Fibroblast of lung (primary cell): Measurements from ENCODE around the gene CHRNB1. TPM values are rescaled to one million over a fixed set of nuclear protein-coding genes. Genes with fewer than 3 reads are reported as not detected.

Source experiments
- DNase-seq, 2 donors: peaks; one replicate each; pipeline versions ENCODE4 v3.0.0 to v3.0.0-alpha.2; 2010; ENCODE audit warnings: low read depth in 2 of 2
- H2AFZ ChIP-seq: 2 replicates; pipeline ENCODE4 v1.5.1; 2012; ENCODE audit warnings: low read length, control low read depth, inconsistent platforms
- H3K27ac ChIP-seq: 2 replicates; pipeline ENCODE4 v1.5.1; 2011; ENCODE audit warnings: low read length, control low read depth; ENCODE audit not compliant: insufficient read depth
- H3K27me3 ChIP-seq: 2 replicates; pipeline ENCODE4 v1.5.1; 2011; ENCODE audit warnings: mild to moderate bottlenecking, low read length; ENCODE audit not compliant: control insufficient read depth, insufficient read depth
- H3K36me3 ChIP-seq: 2 replicates; pipeline ENCODE4 v1.5.1; 2011; ENCODE audit warnings: low read length; ENCODE audit not compliant: control insufficient read depth, insufficient read depth
- H3K4me1 ChIP-seq: 2 replicates; pipeline ENCODE4 v1.5.1; 2011; ENCODE audit warnings: low read length; ENCODE audit not compliant: control insufficient read depth, insufficient read depth; ENCODE audit errors: extremely low read depth
- H3K4me2 ChIP-seq: 2 replicates; pipeline ENCODE4 v1.5.1; 2011; ENCODE audit warnings: low read length, control low read depth; ENCODE audit not compliant: insufficient read depth; ENCODE audit errors: extremely low read depth
- H3K4me3 ChIP-seq, 4 experiments: fragments of 200-600 bp in 1 of 4; sonication (generic) in 1 of 4; replicated peaks in 1 of 4; 2 replicates each; pipeline ENCODE4 v1.5.1; 2011 to 2016; ENCODE audit warnings: low read length in 4 of 4, low read depth in 3 of 4, mild to moderate bottlenecking in 3 of 4, control low read depth in 2 of 4, inconsistent platforms in 1 of 4, mixed read lengths in 1 of 4; ENCODE audit not compliant: insufficient read depth in 1 of 4; ENCODE audit errors: control extremely low read depth in 1 of 4
- H3K79me2 ChIP-seq: 2 replicates; pipeline ENCODE4 v1.5.1; 2012; ENCODE audit warnings: mild to moderate bottlenecking, low read length, inconsistent platforms; ENCODE audit not compliant: control insufficient read depth, insufficient read depth
- H3K9ac ChIP-seq: 2 replicates; pipeline ENCODE4 v1.5.1; 2011; ENCODE audit warnings: mild to moderate bottlenecking, low read length, control low read depth; ENCODE audit not compliant: insufficient read depth
- H3K9me3 ChIP-seq: 2 replicates; pipeline ENCODE4 v1.5.1; 2012; ENCODE audit warnings: low read depth, low read length; ENCODE audit not compliant: control insufficient read depth, insufficient read depth
- H4K20me1 ChIP-seq: 2 replicates; pipeline ENCODE4 v1.5.1; 2011; ENCODE audit warnings: low read length; ENCODE audit not compliant: control insufficient read depth, insufficient read depth; ENCODE audit errors: extremely low read depth
- EZH2 ChIP-seq: IDR thresholded peaks from 2 replicates; pipeline ENCODE4 v1.5.1; 2012; ENCODE audit warnings: low read length, control low read depth, mild to moderate bottlenecking; ENCODE audit errors: missing control alignments
- polyA plus RNA-seq, 2 donors: library from polyadenylated mRNA; depleted of rRNA in 1 of 2; stranded (reverse) in 1 of 2; unstranded in 1 of 2; fragments of >200 nt; gene quantifications; 2 replicates each; pipeline ENCODE4 v1.2.1, GENCODE V29; 2011 to 2012; ENCODE audit warnings: missing spikeins in 1 of 2
- total RNA-seq: library from RNA; depleted of rRNA; stranded (reverse); fragments of >200 nt; gene quantifications from 2 replicates; pipeline ENCODE4 v1.2.1, GENCODE V29; 2014
- TF ChIP-seq, protein P1 (sequence below), 2 donors: IDR thresholded peaks in 1 of 2; conservative IDR thresholded peaks in 1 of 2; 1 replicate in 1 of 2; 2 replicates in 1 of 2; pipeline ENCODE4 v1.5.1; 2011 to 2012; ENCODE audit warnings: low read length in 2 of 2, control low read depth in 1 of 2, inconsistent platforms in 1 of 2, low read depth in 1 of 2, mild to moderate bottlenecking in 1 of 2

CHRNB1 gene
- total and polyA plus RNA-seq, 2 donors (not counting 1 experiment from before 2014, with no cell fraction given): 9.2 to 12.2 TPM

- no peak for TF ChIP-seq EZH2
- H3K4me1 ChIP-seq: peaks cover 7% of the 10 kb centered on the region
- H3K36me3 ChIP-seq: no peaks in the 10 kb centered on the region
- no peaks in the 10 kb centered on the region for H3K79me2 ChIP-seq
- H3K4me3 ChIP-seq: peak overlapping the region; percentile 74 to 85 (median 80)
- H3K27ac ChIP-seq: peak overlapping the region; percentile 67
- peak overlapping the region; percentile 73 for H3K9ac ChIP-seq
- no peaks in the 10 kb centered on the region for H3K27me3 ChIP-seq
- peak overlapping the region; percentile 91 for H2AFZ ChIP-seq
- H4K20me1 ChIP-seq: no peaks in the 10 kb centered on the region
- H3K4me2 ChIP-seq: peak overlapping the region; percentile 99
- DNase-seq: no peak
- H3K9me3 ChIP-seq: no peaks in the 10 kb centered on the region
Observed at GRCh38 chr17:7403043-7403726, 41.7 kb upstream of the CHRNB1 start.

- DNase-seq: no peak
- Histone ChIP-seq H3K4me1 (peaks cover 7% of the 10 kb centered on the region), H3K27me3 (no peaks in the 10 kb centered on the region), H3K4me3 (peak overlapping the region; percentile 74 to 85 (median 80)), H3K9ac (peak overlapping the region; percentile 73), H3K79me2 (no peaks in the 10 kb centered on the region), H2AFZ (peak overlapping the region; percentile 91), H3K9me3 (no peaks in the 10 kb centered on the region), H3K4me2 (peak overlapping the region; percentile 99), H4K20me1 (no peaks in the 10 kb centered on the region), H3K36me3 (no peaks in the 10 kb centered on the region), H3K27ac (peak overlapping the region; percentile 67)
- TF ChIP-seq, protein P1, sequence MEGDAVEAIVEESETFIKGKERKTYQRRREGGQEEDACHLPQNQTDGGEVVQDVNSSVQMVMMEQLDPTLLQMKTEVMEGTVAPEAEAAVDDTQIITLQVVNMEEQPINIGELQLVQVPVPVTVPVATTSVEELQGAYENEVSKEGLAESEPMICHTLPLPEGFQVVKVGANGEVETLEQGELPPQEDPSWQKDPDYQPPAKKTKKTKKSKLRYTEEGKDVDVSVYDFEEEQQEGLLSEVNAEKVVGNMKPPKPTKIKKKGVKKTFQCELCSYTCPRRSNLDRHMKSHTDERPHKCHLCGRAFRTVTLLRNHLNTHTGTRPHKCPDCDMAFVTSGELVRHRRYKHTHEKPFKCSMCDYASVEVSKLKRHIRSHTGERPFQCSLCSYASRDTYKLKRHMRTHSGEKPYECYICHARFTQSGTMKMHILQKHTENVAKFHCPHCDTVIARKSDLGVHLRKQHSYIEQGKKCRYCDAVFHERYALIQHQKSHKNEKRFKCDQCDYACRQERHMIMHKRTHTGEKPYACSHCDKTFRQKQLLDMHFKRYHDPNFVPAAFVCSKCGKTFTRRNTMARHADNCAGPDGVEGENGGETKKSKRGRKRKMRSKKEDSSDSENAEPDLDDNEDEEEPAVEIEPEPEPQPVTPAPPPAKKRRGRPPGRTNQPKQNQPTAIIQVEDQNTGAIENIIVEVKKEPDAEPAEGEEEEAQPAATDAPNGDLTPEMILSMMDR (conservative IDR thresholded peaks at IDR 0.05 in 1 of 2, IDR thresholded peaks at IDR 0.05 in 1 of 2; ENCODE audit: low read depth in 1 of 2, low read length in 2 of 2): no peak
Observed at GRCh38 chr17:7403727-7403976, 41.2 kb upstream of the CHRNB1 start.

DNA sequence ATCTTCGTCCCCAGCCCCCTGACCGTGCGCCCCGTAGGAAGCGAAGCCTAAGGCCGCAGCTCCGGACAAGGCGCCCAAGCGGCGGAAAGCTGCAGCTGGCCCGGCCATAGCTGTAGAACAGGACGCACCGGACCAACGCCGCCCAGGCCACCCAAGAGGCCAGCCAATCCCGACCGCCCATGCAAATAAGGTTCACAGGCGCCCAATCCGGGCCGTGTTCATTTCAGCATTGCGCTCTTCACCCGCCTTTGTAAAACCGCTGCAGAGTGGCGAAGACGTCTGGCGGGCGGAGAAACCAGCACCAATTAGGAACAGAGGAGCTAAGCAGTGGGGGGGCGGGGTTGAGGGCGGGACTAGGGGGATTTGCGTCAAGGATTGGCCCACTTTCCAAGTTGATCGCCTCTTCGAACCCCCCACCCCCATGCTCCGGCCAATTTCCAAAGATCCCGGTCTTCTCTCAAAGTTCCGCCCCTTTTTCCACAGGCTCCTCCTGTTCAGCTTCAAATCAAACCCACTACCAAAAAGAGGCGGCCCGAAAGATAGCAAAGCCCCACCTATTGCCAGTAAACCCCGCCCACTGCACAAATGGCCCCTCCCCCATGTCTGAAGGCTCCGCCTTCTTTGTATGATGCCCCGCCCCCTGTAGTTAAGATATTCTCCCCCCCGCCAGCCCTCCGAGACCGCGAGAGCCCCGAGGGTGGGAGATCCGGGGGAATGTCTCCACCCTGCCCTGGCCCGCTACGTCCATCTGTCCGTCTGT is 40.7 kb upstream of the CHRNB1 start, which contains the start of gene TMEM256:
Gene TMEM256 (minus strand): TSS at position 121 of the 760 bp plus-strand sequence. CDS start 13 bp downstream, at position 108.
- Histone ChIP-seq H2AFZ (peak within 1 kb of the TSS; percentile 91), H3K27me3 (no peaks in the 10 kb centered on the region), H3K4me3 (peak within 1 kb of the TSS; percentile 76 to 85 (median 82)), H3K27ac (peak within 1 kb of the TSS; percentile 67), H3K79me2 (no peaks in the 10 kb centered on the region), H3K4me2 (peak within 1 kb of the TSS; percentile 99), H4K20me1 (no peaks in the 10 kb centered on the region), H3K36me3 (peaks cover 3% of the 10 kb centered on the region), H3K9me3 (no peaks in the 10 kb centered on the region), H3K9ac (peak within 1 kb of the TSS; percentile 73), H3K4me1 (peaks cover 7% of the 10 kb centered on the region)
- TF ChIP-seq, protein P1 (conservative IDR thresholded peaks at IDR 0.05 in 1 of 2, IDR thresholded peaks at IDR 0.05 in 1 of 2; ENCODE audit: low read depth in 1 of 2, low read length in 2 of 2): no peak
- TF ChIP-seq EZH2: no peak
- peak; percentile 99 for DNase-seq
